Activated T-cell treated with anti-CD3 and anti-CD28 coated beads for 4 hours (primary cell): ENCODE data around the gene RAET1E.
"Not testable (repeated sequence)": the region's sequence is repeated elsewhere in the genome, so short reads cannot be mapped to it uniquely, and the experiment has no call there.

ENCODE experiments used
- DNase-seq: peaks from one replicate; pipeline ENCODE4 v3.0.0-alpha.2; 2020

The RAET1E gene

GRCh38 chr6:149860513-149860833 lies 37.4 kb downstream of the RAET1E start:
- DNase-seq, result no peak

- DNase-seq, result no peak
Measured at GRCh38 chr6:149859938-149860337, 38.0 kb downstream of the RAET1E start.

- no peak for DNase-seq
Measured at GRCh38 chr6:149859368-149859767, 38.5 kb downstream of the RAET1E start.

- no peak for DNase-seq
Measured at GRCh38 chr6:149857541-149857940, 40.4 kb downstream of the RAET1E start.

GRCh38 chr6:149856256-149856994 lies 41.5 kb downstream of the RAET1E start:
- no peak for DNase-seq

GRCh38 chr6:149855741-149856140 lies 42.2 kb downstream of the RAET1E start:
- DNase-seq, result no peak

GRCh38 chr6:149855040-149855654 lies 42.8 kb downstream of the RAET1E start:
- no peak for DNase-seq

- DNase-seq, result no peak
Measured at GRCh38 chr6:149854532-149854931, 43.4 kb downstream of the RAET1E start.

- DNase-seq, result not testable (repeated sequence)
Measured at GRCh38 chr6:149854017-149854416, 43.9 kb downstream of the RAET1E start.

- DNase-seq, result no peak
Measured at GRCh38 chr6:149852881-149853280, 45.0 kb downstream of the RAET1E start.

GRCh38 chr6:149852180-149852579 lies 45.7 kb downstream of the RAET1E start:
- no peak for DNase-seq

GRCh38 chr6:149851461-149852110 lies 46.3 kb downstream of the RAET1E start:
- DNase-seq, result no peak

GRCh38 chr6:149848343-149848742 lies 49.6 kb downstream of the RAET1E start:
- DNase-seq, result not testable (repeated sequence)
